A673 (cell line): ENCODE results near the gene MAP9.

Experiments used
- EZH2 ChIP-seq: fragments of 200-600 bp; sonication (generic); IDR thresholded peaks from 2 replicates; pipeline ENCODE4 v1.6.1; 2017; ENCODE audit warnings: borderline replicate concordance, low read depth, mild to moderate bottlenecking, mixed read lengths, antibody characterized with exemption, low read length; ENCODE audit not compliant: poor library complexity, severe bottlenecking
- TF ChIP-seq, protein P1 (sequence below): fragments of 300-800, 200-600 bp; sonication (generic); conservative IDR thresholded peaks from 2 replicates; pipeline ENCODE4 v1.5.1; 2017; ENCODE audit warnings: low read depth, mild to moderate bottlenecking, antibody characterized with exemption, low read length, moderate library complexity, mixed read lengths

GRCh38 chr4:155400893-155401292 is 24.1 kb upstream of the MAP9 start:
- TF ChIP-seq EZH2: no peak
- TF ChIP-seq, protein P1, sequence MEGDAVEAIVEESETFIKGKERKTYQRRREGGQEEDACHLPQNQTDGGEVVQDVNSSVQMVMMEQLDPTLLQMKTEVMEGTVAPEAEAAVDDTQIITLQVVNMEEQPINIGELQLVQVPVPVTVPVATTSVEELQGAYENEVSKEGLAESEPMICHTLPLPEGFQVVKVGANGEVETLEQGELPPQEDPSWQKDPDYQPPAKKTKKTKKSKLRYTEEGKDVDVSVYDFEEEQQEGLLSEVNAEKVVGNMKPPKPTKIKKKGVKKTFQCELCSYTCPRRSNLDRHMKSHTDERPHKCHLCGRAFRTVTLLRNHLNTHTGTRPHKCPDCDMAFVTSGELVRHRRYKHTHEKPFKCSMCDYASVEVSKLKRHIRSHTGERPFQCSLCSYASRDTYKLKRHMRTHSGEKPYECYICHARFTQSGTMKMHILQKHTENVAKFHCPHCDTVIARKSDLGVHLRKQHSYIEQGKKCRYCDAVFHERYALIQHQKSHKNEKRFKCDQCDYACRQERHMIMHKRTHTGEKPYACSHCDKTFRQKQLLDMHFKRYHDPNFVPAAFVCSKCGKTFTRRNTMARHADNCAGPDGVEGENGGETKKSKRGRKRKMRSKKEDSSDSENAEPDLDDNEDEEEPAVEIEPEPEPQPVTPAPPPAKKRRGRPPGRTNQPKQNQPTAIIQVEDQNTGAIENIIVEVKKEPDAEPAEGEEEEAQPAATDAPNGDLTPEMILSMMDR: no peak
